ENCODE measurements around the gene TIAM2.
A peak's percentile ranks its signal among the peaks of the same experiment; 100 is the strongest.

The TIAM2 gene

DNA sequence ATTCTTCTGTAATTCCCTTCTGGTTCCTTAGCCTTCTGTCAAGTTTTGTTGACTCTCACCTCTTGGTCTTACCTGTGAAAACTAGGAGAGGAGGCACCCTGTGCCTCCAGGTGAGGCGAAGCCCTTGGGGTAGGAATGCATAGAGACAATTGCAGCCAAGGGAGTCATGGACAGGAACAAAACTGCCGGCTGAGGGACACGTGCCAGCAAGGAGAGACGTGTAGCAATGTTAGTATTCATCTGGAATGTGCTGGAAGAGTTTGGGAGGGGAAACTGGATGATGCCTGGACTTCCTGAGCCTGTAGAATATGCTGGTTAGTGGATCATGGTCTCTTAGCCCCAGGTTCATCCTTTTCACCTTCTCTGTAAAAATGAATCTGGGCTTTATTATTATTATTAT, 3.9 kb upstream of the TIAM2 start:
- no peak for DNase-seq (ENCODE audit: extremely low read depth, low read depth)
- TF ChIP-seq, protein P1, sequence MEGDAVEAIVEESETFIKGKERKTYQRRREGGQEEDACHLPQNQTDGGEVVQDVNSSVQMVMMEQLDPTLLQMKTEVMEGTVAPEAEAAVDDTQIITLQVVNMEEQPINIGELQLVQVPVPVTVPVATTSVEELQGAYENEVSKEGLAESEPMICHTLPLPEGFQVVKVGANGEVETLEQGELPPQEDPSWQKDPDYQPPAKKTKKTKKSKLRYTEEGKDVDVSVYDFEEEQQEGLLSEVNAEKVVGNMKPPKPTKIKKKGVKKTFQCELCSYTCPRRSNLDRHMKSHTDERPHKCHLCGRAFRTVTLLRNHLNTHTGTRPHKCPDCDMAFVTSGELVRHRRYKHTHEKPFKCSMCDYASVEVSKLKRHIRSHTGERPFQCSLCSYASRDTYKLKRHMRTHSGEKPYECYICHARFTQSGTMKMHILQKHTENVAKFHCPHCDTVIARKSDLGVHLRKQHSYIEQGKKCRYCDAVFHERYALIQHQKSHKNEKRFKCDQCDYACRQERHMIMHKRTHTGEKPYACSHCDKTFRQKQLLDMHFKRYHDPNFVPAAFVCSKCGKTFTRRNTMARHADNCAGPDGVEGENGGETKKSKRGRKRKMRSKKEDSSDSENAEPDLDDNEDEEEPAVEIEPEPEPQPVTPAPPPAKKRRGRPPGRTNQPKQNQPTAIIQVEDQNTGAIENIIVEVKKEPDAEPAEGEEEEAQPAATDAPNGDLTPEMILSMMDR (IDR thresholded peaks at IDR 0.05; ENCODE audit: low read depth, low read length, missing control alignments) = no peak
- no peak overlapping the region for H3K4me3 ChIP-seq (replicated peaks; ENCODE audit: low read depth, low read length)

DNA sequence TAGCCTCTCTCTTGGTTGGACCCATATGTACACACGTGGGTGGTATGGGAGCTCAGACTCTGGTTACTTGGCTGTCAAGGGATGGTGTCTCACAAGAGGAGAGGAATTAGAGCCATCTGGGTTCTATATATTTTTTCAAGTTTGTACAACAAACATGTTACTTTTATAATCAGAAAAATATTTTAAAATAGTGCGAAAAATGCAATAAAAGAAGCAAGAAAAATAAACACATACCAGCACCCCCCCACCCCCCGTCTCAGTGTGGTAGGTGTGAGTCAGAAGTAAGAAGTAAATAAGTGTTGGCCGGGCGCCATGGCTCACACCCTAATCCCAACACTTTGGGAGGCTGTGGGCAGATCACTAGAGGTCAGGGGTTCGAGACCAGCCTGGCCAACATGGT, 2.1 kb upstream of the TIAM2 start:
- no peak for DNase-seq (ENCODE audit: extremely low read depth, low read depth)
- H3K4me3 ChIP-seq (replicated peaks; ENCODE audit: low read depth, low read length) = no peak overlapping the region
- TF ChIP-seq, protein P1 (IDR thresholded peaks at IDR 0.05; ENCODE audit: low read depth, low read length, missing control alignments) = no peak

DNA sequence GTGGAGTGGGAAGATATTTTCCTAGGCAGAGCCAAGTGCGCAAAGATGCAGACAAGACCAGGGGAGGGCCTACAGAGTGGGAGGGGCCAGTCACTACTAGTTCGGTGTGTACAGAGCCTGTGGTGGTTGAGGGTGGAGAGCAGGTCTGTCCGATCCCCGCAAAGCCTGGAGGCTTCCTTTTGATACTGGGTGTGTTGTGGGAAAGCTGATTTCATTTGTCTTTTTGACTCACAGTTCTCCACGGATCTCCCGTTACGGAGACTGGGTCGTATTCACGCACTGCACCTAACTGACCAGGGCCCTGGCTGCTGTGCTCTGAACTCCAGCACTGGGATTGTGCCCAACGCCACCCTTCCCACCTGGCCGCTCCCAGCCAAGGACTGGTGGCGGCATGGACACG, 1.4 kb upstream of the TIAM2 start:
- TF ChIP-seq, protein P1 (IDR thresholded peaks at IDR 0.05; ENCODE audit: low read depth, low read length, missing control alignments) = no peak
- no peak for DNase-seq (ENCODE audit: extremely low read depth, low read depth)
- H3K4me3 ChIP-seq (replicated peaks; ENCODE audit: low read depth, low read length) = no peak overlapping the region

- TF ChIP-seq, protein P1 (IDR thresholded peaks at IDR 0.05; ENCODE audit: low read depth, low read length, missing control alignments) = no peak
- peak overlapping the region; percentile 77 for H3K4me3 ChIP-seq (replicated peaks; ENCODE audit: low read depth, low read length)
- DNase-seq (ENCODE audit: extremely low read depth, low read depth) = no peak
These were observed 270 bp upstream of the TIAM2 start for GRCh38 chr6:154994836-154995253.

GRCh38 chr6:154996016-154996590, 988 bp downstream of the TIAM2 start:
- peak overlapping the region; percentile 77 for H3K4me3 ChIP-seq (replicated peaks; ENCODE audit: low read depth, low read length)
- TF ChIP-seq, protein P1 (IDR thresholded peaks at IDR 0.05; ENCODE audit: low read depth, low read length, missing control alignments) = no peak
- DNase-seq (ENCODE audit: extremely low read depth, low read depth) = no peak

- TF ChIP-seq, protein P1 (IDR thresholded peaks at IDR 0.05; ENCODE audit: low read depth, low read length, missing control alignments) = no peak
- DNase-seq (ENCODE audit: extremely low read depth, low read depth) = no peak
- H3K4me3 ChIP-seq (replicated peaks; ENCODE audit: low read depth, low read length) = no peak overlapping the region
These were observed 1.8 kb downstream of the TIAM2 start for GRCh38 chr6:154996841-154997311.

- no peak for DNase-seq (ENCODE audit: extremely low read depth, low read depth)
- TF ChIP-seq, protein P1 (IDR thresholded peaks at IDR 0.05; ENCODE audit: low read depth, low read length, missing control alignments) = no peak
These were observed 3.7 kb downstream of the TIAM2 start for GRCh38 chr6:154998855-154999254.

More at GRCh38 chr6:154998855-154999254, 3.7 kb downstream of the TIAM2 start:
- H3K4me3 ChIP-seq (replicated peaks; ENCODE audit: low read depth, low read length) = no peak overlapping the region

All from HFF-Myc (cell line).